ENCODE measurements around the gene DNAJC8. TPM values are rescaled to one million over a fixed set of nuclear protein-coding genes. Genes with fewer than 3 reads are reported as not detected.
A peak's percentile ranks its signal among the peaks of the same experiment; 100 is the strongest.

Gene DNAJC8
- total and polyA plus RNA-seq, 7 experiments from 2014 or later = 54.2 to 174 (median 74.9) TPM

- H3K27me3 Mint-ChIP-seq = no peaks in the 10 kb centered on the region
- H3K9me3 Mint-ChIP-seq = no peaks in the 10 kb centered on the region
- H3K4me3 Mint-ChIP-seq = no peak overlapping the region
- DNase-seq = no peak
- H3K4me1 Mint-ChIP-seq = peaks cover 0 to 3% (median 0%) of the 10 kb centered on the region in 7 donors
- Histone ChIP-seq H3K9me3 (ENCODE audit: control insufficient read depth in 2 of 3, low read length in 3 of 3) (no peaks in the 10 kb centered on the region), H3K27me3 (ENCODE audit: control insufficient read depth in 2 of 2, insufficient read depth in 2 of 2, low read length in 2 of 2) (no peaks in the 10 kb centered on the region), H3K27ac (ENCODE audit: low read depth, low read length) (no peak overlapping the region), H3K4me1 (ENCODE audit: control insufficient read depth in 2 of 2, insufficient read depth in 2 of 2, low read length in 2 of 2) (no peaks in the 10 kb centered on the region), H3K4me3 (ENCODE audit: low read length) (no peak overlapping the region), H3K36me3 (ENCODE audit: control insufficient read depth in 2 of 3, insufficient read depth in 3 of 3, low read length in 3 of 3) (peaks cover 0 to 39% (median 0%) of the 10 kb centered on the region in 3 experiments)
- intact Hi-C loops (cut with micrococcal nuclease) = no loop called here
- ChIA-PET CTCF (no interaction called here), POLR2A (interaction anchor here (1.1 kb wide), 1 partner anchor 13 kb away, joined by 3 read pairs; no protein-coding TSS in a partner anchor)
- no peak for ATAC-seq
- peaks cover 0 to 24% (median 9%) of the 10 kb centered on the region in 5 donors for H3K36me3 Mint-ChIP-seq
- H3K27ac Mint-ChIP-seq = no peak overlapping the region
Observed at GRCh38 chr1:28273216-28273860, 40.5 kb upstream of the DNAJC8 start.

- Mint-ChIP-seq H3K4me1 (peaks cover 0 to 6% (median 3%) of the 10 kb centered on the region in 7 donors), H3K27ac (no peak overlapping the region), H3K36me3 (peaks cover 0 to 17% (median 4%) of the 10 kb centered on the region in 5 donors), H3K27me3 (no peaks in the 10 kb centered on the region), H3K4me3 (no peak overlapping the region), H3K9me3 (no peaks in the 10 kb centered on the region)
- ChIA-PET CTCF (interaction anchor here (0.6 kb wide), 1 partner anchor 43 kb away, joined by 3 read pairs; no protein-coding TSS in a partner anchor), POLR2A (no interaction called here)
- H3K4me3 ChIP-seq (ENCODE audit: low read length) = no peak overlapping the region
- H3K36me3 ChIP-seq (ENCODE audit: control insufficient read depth in 2 of 3, insufficient read depth in 3 of 3, low read length in 3 of 3) = peaks cover 0 to 36% (median 0%) of the 10 kb centered on the region in 3 experiments
- H3K9me3 ChIP-seq (ENCODE audit: control insufficient read depth in 2 of 3, low read length in 3 of 3) = no peaks in the 10 kb centered on the region
- no peaks in the 10 kb centered on the region for H3K4me1 ChIP-seq (ENCODE audit: control insufficient read depth in 2 of 2, insufficient read depth in 2 of 2, low read length in 2 of 2)
- no peaks in the 10 kb centered on the region for H3K27me3 ChIP-seq (ENCODE audit: control insufficient read depth in 2 of 2, insufficient read depth in 2 of 2, low read length in 2 of 2)
- intact Hi-C loops (cut with micrococcal nuclease) = no loop called here
- ATAC-seq (no peak), DNase-seq (no peak)
- no peak overlapping the region for H3K27ac ChIP-seq (ENCODE audit: low read depth, low read length)
Observed at GRCh38 chr1:28272215-28272852, 39.5 kb upstream of the DNAJC8 start.

GRCh38 chr1:28269529-28269928 is 36.7 kb upstream of the DNAJC8 start:
- no peak for DNase-seq

GRCh38 chr1:28267633-28268032 is 34.8 kb upstream of the DNAJC8 start:
- no peak overlapping the region for H3K4me3 Mint-ChIP-seq
- no peaks in the 10 kb centered on the region for H3K27me3 Mint-ChIP-seq
- H3K27me3 ChIP-seq (ENCODE audit: control insufficient read depth in 2 of 2, insufficient read depth in 2 of 2, low read length in 2 of 2) = no peaks in the 10 kb centered on the region
- peaks cover 0 to 3% (median 0%) of the 10 kb centered on the region in 5 donors for H3K36me3 Mint-ChIP-seq
- peaks cover 0 to 14% (median 4%) of the 10 kb centered on the region in 7 donors for H3K4me1 Mint-ChIP-seq
- H3K9me3 ChIP-seq (ENCODE audit: control insufficient read depth in 2 of 3, low read length in 3 of 3) = no peaks in the 10 kb centered on the region
- POLR2A ChIA-PET = interaction anchor here (0.6 kb wide), 1 partner anchor 19 kb away, joined by 3 read pairs; no protein-coding TSS in a partner anchor
- no peak overlapping the region for H3K4me3 ChIP-seq (ENCODE audit: low read length)
- H3K27ac Mint-ChIP-seq = peak overlapping the region in 2 of 9 donors; percentile 33 to 42
- H3K27ac ChIP-seq (ENCODE audit: low read depth, low read length) = no peak overlapping the region
- no peaks in the 10 kb centered on the region for H3K4me1 ChIP-seq (ENCODE audit: control insufficient read depth in 2 of 2, insufficient read depth in 2 of 2, low read length in 2 of 2)
- H3K36me3 ChIP-seq (ENCODE audit: control insufficient read depth in 2 of 3, insufficient read depth in 3 of 3, low read length in 3 of 3) = peaks cover 0 to 8% (median 0%) of the 10 kb centered on the region in 3 experiments
- DNase-seq (no peak), ATAC-seq (no peak)
- CTCF ChIA-PET = no interaction called here
- H3K9me3 Mint-ChIP-seq = peaks cover 0 to 1% (median 0%) of the 10 kb centered on the region in 11 donors
- intact Hi-C loops (cut with micrococcal nuclease) = no loop called here

More at GRCh38 chr1:28269529-28269928, 36.7 kb upstream of the DNAJC8 start:
- no peaks in the 10 kb centered on the region for H3K27me3 Mint-ChIP-seq
- ATAC-seq = no peak
- Histone ChIP-seq H3K4me1 (ENCODE audit: control insufficient read depth in 2 of 2, insufficient read depth in 2 of 2, low read length in 2 of 2) (no peaks in the 10 kb centered on the region), H3K27ac (ENCODE audit: low read depth, low read length) (no peak overlapping the region), H3K4me3 (ENCODE audit: low read length) (no peak overlapping the region), H3K9me3 (ENCODE audit: control insufficient read depth in 2 of 3, low read length in 3 of 3) (no peaks in the 10 kb centered on the region), H3K36me3 (ENCODE audit: control insufficient read depth in 2 of 3, insufficient read depth in 3 of 3, low read length in 3 of 3) (peaks cover 0 to 27% (median 0%) of the 10 kb centered on the region in 3 experiments), H3K27me3 (ENCODE audit: control insufficient read depth in 2 of 2, insufficient read depth in 2 of 2, low read length in 2 of 2) (no peaks in the 10 kb centered on the region)
- CTCF ChIA-PET = interaction anchor here (0.6 to 0.9 kb wide), 3 partner anchors 21 to 79 kb away, joined by 3 to 9 read pairs (median 3); no protein-coding TSS in a partner anchor
- H3K9me3 Mint-ChIP-seq = no peaks in the 10 kb centered on the region
- peaks cover 0 to 9% (median 4%) of the 10 kb centered on the region in 7 donors for H3K4me1 Mint-ChIP-seq
- H3K27ac Mint-ChIP-seq = peak overlapping the region in 1 of 9 donors; percentile 28
- H3K4me3 Mint-ChIP-seq = no peak overlapping the region
- intact Hi-C loops (cut with micrococcal nuclease) = no loop called here
- POLR2A ChIA-PET = interaction anchor here (0.6 to 1.3 kb wide), 3 partner anchors 11 to 62 kb away, joined by 3 to 7 read pairs (median 3); partner anchors contain the start of gene SESN2
- peaks cover 0 to 10% (median 0%) of the 10 kb centered on the region in 5 donors for H3K36me3 Mint-ChIP-seq

- peaks cover 0 to 3% (median 0%) of the 10 kb centered on the region in 5 donors for H3K36me3 Mint-ChIP-seq
- peaks cover 0 to 1% (median 0%) of the 10 kb centered on the region in 11 donors for H3K9me3 Mint-ChIP-seq
- Histone ChIP-seq H3K9me3 (ENCODE audit: control insufficient read depth in 2 of 3, low read length in 3 of 3) (no peaks in the 10 kb centered on the region), H3K27ac (ENCODE audit: low read depth, low read length) (no peak overlapping the region), H3K4me3 (ENCODE audit: low read length) (no peak overlapping the region), H3K36me3 (ENCODE audit: control insufficient read depth in 2 of 3, insufficient read depth in 3 of 3, low read length in 3 of 3) (peaks cover 0 to under 1% (median 0%) of the 10 kb centered on the region in 3 experiments), H3K27me3 (ENCODE audit: control insufficient read depth in 2 of 2, insufficient read depth in 2 of 2, low read length in 2 of 2) (no peaks in the 10 kb centered on the region), H3K4me1 (ENCODE audit: control insufficient read depth in 2 of 2, insufficient read depth in 2 of 2, low read length in 2 of 2) (no peaks in the 10 kb centered on the region)
- intact Hi-C loops (cut with micrococcal nuclease) = no loop called here
- H3K27ac Mint-ChIP-seq = peak overlapping the region in 1 of 9 donors; percentile 18
- H3K4me1 Mint-ChIP-seq = peaks cover 0 to 18% (median 4%) of the 10 kb centered on the region in 7 donors
- POLR2A ChIA-PET = interaction anchor here (0.6 to 1.1 kb wide), 2 partner anchors 11 to 18 kb away, joined by 3 read pairs; no protein-coding TSS in a partner anchor
- no peak for ATAC-seq
- CTCF ChIA-PET = interaction anchor here (0.6 to 1.0 kb wide), 2 partner anchors 31 to 1104 kb away, joined by 3 read pairs; partner anchors contain the start of gene ATP5IF1
- no peak overlapping the region for H3K4me3 Mint-ChIP-seq
- H3K27me3 Mint-ChIP-seq = no peaks in the 10 kb centered on the region
- DNase-seq = no peak
Observed at GRCh38 chr1:28266920-28267322, 34.1 kb upstream of the DNAJC8 start.

- peaks cover 8% of the 10 kb centered on the region in 2 donors for H3K4me1 ChIP-seq (ENCODE audit: control insufficient read depth in 2 of 2, insufficient read depth in 2 of 2, low read length in 2 of 2)
- peaks cover 0 to 1% (median 0%) of the 10 kb centered on the region in 11 donors for H3K9me3 Mint-ChIP-seq
- no peaks in the 10 kb centered on the region for H3K27me3 ChIP-seq (ENCODE audit: control insufficient read depth in 2 of 2, insufficient read depth in 2 of 2, low read length in 2 of 2)
- no peak overlapping the region for H3K4me3 ChIP-seq (ENCODE audit: low read length)
- ChIA-PET POLR2A (interaction anchor here (0.9 to 1.1 kb wide), 2 partner anchors 9 to 19 kb away, joined by 3 read pairs; no protein-coding TSS in a partner anchor), CTCF (interaction anchor here (1.0 kb wide), 1 partner anchor 30 kb away, joined by 3 read pairs; the partner anchor contains the start of gene ATP5IF1)
- H3K27ac Mint-ChIP-seq = no peak overlapping the region
- no peak overlapping the region for H3K27ac ChIP-seq (ENCODE audit: low read depth, low read length)
- H3K36me3 ChIP-seq (ENCODE audit: control insufficient read depth in 2 of 3, insufficient read depth in 3 of 3, low read length in 3 of 3) = no peaks in the 10 kb centered on the region
- H3K9me3 ChIP-seq (ENCODE audit: control insufficient read depth in 2 of 3, low read length in 3 of 3) = no peaks in the 10 kb centered on the region
- no peaks in the 10 kb centered on the region for H3K27me3 Mint-ChIP-seq
- DNase-seq (no peak), ATAC-seq (no peak)
- H3K4me3 Mint-ChIP-seq = no peak overlapping the region
- H3K4me1 Mint-ChIP-seq = peaks cover 8 to 28% (median 14%) of the 10 kb centered on the region in 7 donors
- intact Hi-C loops (cut with micrococcal nuclease) = no loop called here
- H3K36me3 Mint-ChIP-seq = peaks cover 0 to 5% (median 0%) of the 10 kb centered on the region in 5 donors
Observed at GRCh38 chr1:28265577-28265976, 32.7 kb upstream of the DNAJC8 start.

Data from naive thymus-derived CD4-positive, alpha-beta T cell (primary cell).